Motor neuron (in vitro differentiated cells): ENCODE measurements around the gene OSBP2. TPM values are rescaled to one million over a fixed set of nuclear protein-coding genes. Genes with fewer than 3 reads are reported as not detected.

Experiments
- ATAC-seq, 8 experiments: fragments of 200-7000 bp; cut with Tn5 transposase; replicated peaks in 6 of 8; 2 replicates each; pipeline ENCODE4 v1.8.0; 2021; ENCODE audit warnings: mild to moderate bottlenecking in 8 of 8, moderate library complexity in 8 of 8
- H3K27ac ChIP-seq, 2 donors: fragments of 250-450 bp; sonication (Bioruptor Pico); 2 replicates each; pipeline ENCODE4 v1.9.0; 2021; ENCODE audit warnings: antibody characterized with exemption in 2 of 2, mild to moderate bottlenecking in 2 of 2, moderate library complexity in 1 of 2
- H3K4me1 ChIP-seq, 2 donors: fragments of 250-450 bp; sonication (Bioruptor Pico); replicated peaks in 1 of 2; 2 replicates each; pipeline ENCODE4 v1.6.1; 2021; ENCODE audit warnings: antibody characterized with exemption in 2 of 2, mild to moderate bottlenecking in 2 of 2, moderate library complexity in 1 of 2
- H3K4me3 ChIP-seq, 5 donors: fragments of 250-450 bp; sonication (Bioruptor Pico); 2 replicates each; pipeline ENCODE4 v1.9.0; 2021; ENCODE audit warnings: antibody characterized with exemption in 5 of 5, mild to moderate bottlenecking in 5 of 5, moderate library complexity in 4 of 5
- WGBS, 10 experiments: fragments of 450-650 bp; shearing (Covaris generic); methylation state at CpG; one replicate each; pipeline ENCODE4 v1.0.0; 2022; 5-methylcytosine and 5-hydroxymethylcytosine counted together
- in situ Hi-C, 9 experiments: fragments of 400-800 bp; cut with MboI; loops; one replicate each; pipeline ENCODE4 v1.15.0; 2021; ENCODE audit warnings: low sequenced_read_pairs in 9 of 9, low pct_unique_long_range_greater_than_20kb in 2 of 9; ENCODE audit not compliant: unreplicated experiment in 9 of 9
- total RNA-seq, 8 experiments: library from RNA; unstranded; fragments of 300-600 nt; gene quantifications; 2 replicates each; pipeline versions ENCODE4 v1.2.3 to v1.2.4, GENCODE V29; 2022

The OSBP2 gene
- total RNA-seq, 8 experiments from 2014 or later, result 0.63 to 16.6 (median 5.4) TPM

DNA sequence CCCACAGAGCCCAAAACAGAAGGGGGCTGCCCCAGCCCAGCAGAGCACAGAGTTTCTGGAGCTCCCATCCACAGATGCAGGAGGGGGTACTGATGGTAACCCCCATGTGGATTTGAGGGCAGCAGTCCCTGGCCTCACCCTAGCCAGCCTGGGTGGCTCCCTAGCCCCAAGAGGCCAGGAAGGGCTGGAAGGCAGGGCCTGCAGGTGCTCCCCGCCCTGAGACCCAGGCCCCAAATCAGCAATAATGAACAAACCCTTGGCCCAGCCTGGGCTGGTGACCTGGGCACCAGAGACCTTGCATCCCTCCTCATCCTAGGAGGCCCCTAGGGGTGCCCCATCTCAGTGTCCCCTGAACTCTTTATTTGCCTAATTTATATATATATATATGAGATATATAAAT, 212.3 kb downstream of the OSBP2 start:
- no peak for ATAC-seq
- in situ Hi-C loops, result loop anchor here in 2 of 9 experiments (25.0 kb wide), 2 partner anchors 145 to 245 kb away; partner anchors contain the start of gene DUSP18 (in 1 of the 2)
- 60% methylated on average over 1 of the region's 1 CpG; no CpG with 5 or more reads in 9 of the 10 experiments for WGBS, 10 experiments
- Histone ChIP-seq H3K27ac (no peak overlapping the region), H3K4me3 (no peak overlapping the region), H3K4me1 (no peaks in the 10 kb centered on the region)

DNA sequence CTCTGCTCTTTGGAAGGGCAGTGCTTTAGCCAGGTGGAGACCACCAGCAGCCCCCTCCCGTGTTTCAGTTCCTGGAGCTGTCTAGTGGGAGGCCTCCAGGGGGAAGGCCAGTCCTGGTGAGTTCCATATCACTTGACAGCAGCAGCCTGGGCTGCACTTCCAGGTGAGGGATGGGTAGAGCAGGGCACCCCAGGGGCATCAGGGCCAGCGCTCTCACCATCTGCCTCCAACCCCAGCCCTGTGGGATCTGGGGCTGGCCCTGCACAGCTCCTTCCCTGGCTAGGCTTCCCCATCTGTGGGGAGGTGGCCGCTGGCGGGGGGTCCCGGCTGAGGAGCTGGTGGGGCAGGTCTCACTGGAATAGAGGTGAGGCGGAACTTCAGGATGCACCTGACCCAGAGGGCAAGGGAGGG, 213.4 kb downstream of the OSBP2 start:
- Histone ChIP-seq H3K27ac (no peak overlapping the region), H3K4me1 (no peaks in the 10 kb centered on the region), H3K4me3 (no peak overlapping the region)
- ATAC-seq, result no peak
- WGBS, 10 experiments, result 80 to 100% methylated on average over 1 of the region's 6 CpGs; no CpG with 5 or more reads in 8 of the 10 experiments
- in situ Hi-C loops, result loop anchor here in 2 of 9 experiments (25.0 kb wide), 2 partner anchors 146 to 246 kb away; partner anchors contain the start of gene DUSP18 (in 1 of the 2)

DNA sequence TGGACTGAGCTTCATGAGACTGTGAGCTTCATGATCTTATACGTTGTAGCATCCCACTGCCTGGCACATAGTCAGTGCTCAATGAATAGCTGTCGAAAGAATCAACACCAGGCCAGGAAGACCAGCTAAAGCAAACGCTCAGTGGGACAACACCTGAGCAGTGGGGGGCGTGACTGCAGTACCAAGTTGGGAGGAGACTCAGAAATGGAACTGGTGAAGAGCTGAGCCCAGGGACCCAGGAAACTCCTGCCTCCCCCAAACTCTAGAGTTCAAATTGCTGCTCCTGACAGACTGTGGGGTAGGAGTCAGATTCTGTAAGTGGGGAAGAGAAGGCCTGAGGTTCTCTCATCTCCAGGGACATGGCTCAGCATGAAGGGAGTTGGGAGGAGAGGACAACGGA, 214.6 kb downstream of the OSBP2 start:
- Histone ChIP-seq H3K4me1 (no peaks in the 10 kb centered on the region), H3K4me3 (no peak overlapping the region), H3K27ac (no peak overlapping the region)
- 20 to 100% (median 86%) methylated on average over 1 to 5 of the region's 5 CpGs; no CpG with 5 or more reads in 2 of the 10 experiments for WGBS, 10 experiments
- in situ Hi-C loops, result loop anchor here in 2 of 9 experiments (25.0 kb wide), 2 partner anchors 147 to 247 kb away; partner anchors contain the start of gene DUSP18 (in 1 of the 2)
- ATAC-seq, result no peak

DNA sequence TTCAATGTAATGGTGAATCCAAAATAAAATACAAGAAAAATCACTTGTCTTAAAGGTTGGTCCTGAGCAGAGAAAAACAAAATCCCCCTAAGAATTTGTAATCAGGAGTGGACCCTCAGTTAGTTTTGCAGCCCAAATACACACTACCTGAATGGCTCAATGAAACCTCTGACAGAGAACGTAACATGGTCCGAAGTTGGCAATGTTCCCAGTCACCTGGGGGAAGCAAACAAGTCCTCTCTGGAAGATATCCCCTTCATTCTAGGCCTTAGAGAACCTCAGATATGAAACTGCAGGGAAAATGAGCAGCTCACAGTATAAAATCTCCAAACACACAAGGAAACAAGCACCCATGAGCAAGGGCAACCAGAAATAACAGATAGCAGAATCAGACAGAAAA, 215.7 kb downstream of the OSBP2 start:
- 78 to 100% (median 96%) methylated on average over 1 to 2 of the region's 2 CpGs; no CpG with 5 or more reads in 4 of the 10 experiments for whole genome bisulfite sequencing, 10 experiments
- H3K4me1 ChIP-seq, result no peaks in the 10 kb centered on the region
- H3K27ac ChIP-seq, result no peak overlapping the region
- no peak overlapping the region for H3K4me3 ChIP-seq
- in situ Hi-C loops, result loop anchor here in 5 of 9 experiments (10.0 to 25.0 kb wide), 4 partner anchors 136 to 248 kb away; partner anchors contain the start of gene DUSP18 (in 1 of the 5)
- ATAC-seq, result no peak

DNA sequence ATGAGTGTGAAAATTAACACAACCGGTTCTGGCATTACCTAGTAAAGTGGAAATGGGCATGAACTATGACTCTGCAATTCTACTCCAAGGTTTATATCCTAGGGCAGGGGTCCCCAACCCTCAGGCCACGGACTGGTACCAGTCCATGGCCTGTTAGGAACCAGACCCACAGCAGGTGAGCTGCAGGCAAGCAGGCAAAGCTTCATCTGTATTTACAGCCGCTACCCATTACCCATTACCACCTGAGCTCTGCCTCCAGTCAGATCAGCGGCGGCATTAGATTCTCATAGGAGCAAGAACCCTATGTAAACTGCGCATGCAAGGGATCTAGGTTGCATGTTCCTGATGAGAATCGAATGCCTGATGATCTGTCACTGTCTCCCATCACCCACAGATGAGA, 224.1 kb downstream of the OSBP2 start:
- 40 to 100% (median 78%) methylated on average over 1 to 7 of the region's 7 CpGs; no CpG with 5 or more reads in 1 of the 10 experiments for WGBS, 10 experiments
- Histone ChIP-seq H3K4me1 (no peaks in the 10 kb centered on the region), H3K4me3 (no peak overlapping the region), H3K27ac (no peak overlapping the region)
- no peak for ATAC-seq
- in situ Hi-C loops, result loop anchor here in 5 of 9 experiments (10.0 to 25.0 kb wide), 4 partner anchors 144 to 256 kb away; partner anchors contain the start of gene DUSP18 (in 1 of the 5)

DNA sequence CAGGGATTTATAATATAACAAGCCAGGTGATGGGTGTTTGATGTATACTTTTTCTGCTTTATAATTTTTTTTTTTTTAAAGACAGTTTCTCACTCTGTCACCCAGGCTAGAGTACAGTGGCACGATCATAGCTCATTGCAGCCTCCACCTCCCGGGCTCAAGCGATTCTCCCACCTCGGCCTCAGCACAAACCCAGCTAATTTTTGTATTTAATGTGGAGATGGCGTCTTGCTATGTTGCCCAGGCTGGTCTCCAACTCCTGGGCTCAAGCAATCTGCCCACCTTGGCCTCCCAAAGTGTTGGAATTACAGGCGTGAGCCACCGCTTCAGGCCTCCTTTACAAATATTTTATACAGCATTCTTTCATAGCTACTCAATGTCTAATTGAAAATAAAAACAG, 225.3 kb downstream of the OSBP2 start:
- WGBS, 10 experiments, result 0 to 100% (median 41%) methylated on average over 1 to 5 of the region's 7 CpGs; no CpG with 5 or more reads in 2 of the 10 experiments
- no peak for ATAC-seq
- Histone ChIP-seq H3K27ac (no peak overlapping the region), H3K4me3 (no peak overlapping the region), H3K4me1 (no peaks in the 10 kb centered on the region)
- in situ Hi-C loops, result loop anchor here in 5 of 9 experiments (10.0 to 25.0 kb wide), 4 partner anchors 145 to 258 kb away; partner anchors contain the start of gene DUSP18 (in 1 of the 5)

DNA sequence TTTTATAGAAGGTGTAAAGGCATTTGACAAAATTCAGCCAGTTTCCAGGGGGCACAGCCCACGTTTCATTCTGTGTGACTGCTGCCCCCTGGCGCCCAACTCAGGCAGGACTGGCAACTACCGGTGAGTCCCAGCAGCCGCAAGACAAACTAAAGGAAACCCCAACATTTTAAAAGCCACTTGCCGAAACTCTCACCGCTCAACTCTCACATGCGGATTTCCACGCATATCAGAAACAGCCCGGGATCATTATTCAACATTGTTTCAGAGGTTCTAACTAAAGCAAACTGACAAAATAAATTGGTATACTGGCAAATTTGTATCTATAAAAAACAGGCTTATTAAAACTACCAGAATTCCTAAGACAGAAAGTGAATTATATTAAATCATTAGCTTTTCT, 225.7 kb downstream of the OSBP2 start:
- Histone ChIP-seq H3K4me1 (no peaks in the 10 kb centered on the region), H3K4me3 (no peak overlapping the region), H3K27ac (no peak overlapping the region)
- in situ Hi-C loops, result loop anchor here in 2 of 9 experiments (10.0 to 25.0 kb wide), 3 partner anchors 156 to 258 kb away; partner anchors contain the start of gene DUSP18 (in 1 of the 2)
- 0 to 4% (median 0%) methylated on average over 3 to 9 of the region's 9 CpGs for WGBS, 10 experiments
- peak; percentile 51 to 82 (median 64) for ATAC-seq

DNA sequence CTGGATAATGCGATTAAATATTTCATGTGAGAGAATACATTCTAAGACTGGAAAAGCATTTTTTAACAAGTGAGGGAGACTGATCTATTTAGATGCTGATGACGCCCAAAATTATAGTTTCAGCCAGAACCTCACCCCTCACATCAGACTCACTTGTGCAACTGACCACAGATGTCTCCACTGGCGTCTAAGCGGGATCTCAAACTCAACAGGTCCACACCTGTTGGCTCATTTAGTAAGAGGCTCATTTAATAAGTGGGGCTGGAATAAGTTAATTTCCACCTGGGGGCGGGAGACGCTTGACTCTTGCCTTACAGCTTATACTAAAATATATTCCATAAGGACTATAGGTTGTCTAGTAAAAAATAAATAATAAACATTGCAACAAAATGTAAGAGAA, 226.4 kb downstream of the OSBP2 start:
- WGBS, 10 experiments, result 3 to 100% (median 84%) methylated on average over 1 to 6 of the region's 6 CpGs
- in situ Hi-C loops, result loop anchor here in 2 of 9 experiments (10.0 to 25.0 kb wide), 3 partner anchors 156 to 259 kb away; partner anchors contain the start of gene DUSP18 (in 1 of the 2)
- peak in 2 of 8 experiments; percentile 9 to 11 for ATAC-seq
- no peaks in the 10 kb centered on the region for H3K4me1 ChIP-seq
- H3K4me3 ChIP-seq, result no peak overlapping the region
- no peak overlapping the region for H3K27ac ChIP-seq

DNA sequence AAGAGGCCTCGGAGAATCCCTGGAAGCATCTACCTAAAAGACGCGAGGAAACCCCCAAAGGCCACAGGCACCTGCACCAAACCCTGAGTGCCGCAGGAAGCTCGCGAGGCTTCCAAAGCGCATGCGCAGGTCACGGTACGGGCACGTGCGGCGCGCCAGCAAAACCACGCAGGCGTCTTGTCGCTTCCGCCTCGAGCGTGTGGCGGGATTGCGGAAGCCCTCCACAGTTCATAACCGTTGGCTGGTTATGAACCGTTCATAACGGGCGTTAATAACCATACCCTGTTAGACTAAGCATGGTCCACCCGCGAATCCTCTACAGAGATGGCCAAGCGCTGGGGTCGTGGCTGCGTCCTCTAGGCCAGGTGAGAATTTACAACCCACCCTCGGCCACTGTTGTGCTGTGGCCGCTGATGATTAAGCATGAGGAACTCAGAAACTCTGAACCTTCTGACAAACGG, 227.5 kb downstream of the OSBP2 start:
- peak in 3 of 8 experiments; percentile 49 to 73 (median 57) for ATAC-seq
- 8 to 100% (median 93%) methylated on average over 1 to 22 of the region's 34 CpGs; no CpG with 5 or more reads in 2 of the 10 experiments for WGBS, 10 experiments
- no peak overlapping the region for H3K27ac ChIP-seq

DNA sequence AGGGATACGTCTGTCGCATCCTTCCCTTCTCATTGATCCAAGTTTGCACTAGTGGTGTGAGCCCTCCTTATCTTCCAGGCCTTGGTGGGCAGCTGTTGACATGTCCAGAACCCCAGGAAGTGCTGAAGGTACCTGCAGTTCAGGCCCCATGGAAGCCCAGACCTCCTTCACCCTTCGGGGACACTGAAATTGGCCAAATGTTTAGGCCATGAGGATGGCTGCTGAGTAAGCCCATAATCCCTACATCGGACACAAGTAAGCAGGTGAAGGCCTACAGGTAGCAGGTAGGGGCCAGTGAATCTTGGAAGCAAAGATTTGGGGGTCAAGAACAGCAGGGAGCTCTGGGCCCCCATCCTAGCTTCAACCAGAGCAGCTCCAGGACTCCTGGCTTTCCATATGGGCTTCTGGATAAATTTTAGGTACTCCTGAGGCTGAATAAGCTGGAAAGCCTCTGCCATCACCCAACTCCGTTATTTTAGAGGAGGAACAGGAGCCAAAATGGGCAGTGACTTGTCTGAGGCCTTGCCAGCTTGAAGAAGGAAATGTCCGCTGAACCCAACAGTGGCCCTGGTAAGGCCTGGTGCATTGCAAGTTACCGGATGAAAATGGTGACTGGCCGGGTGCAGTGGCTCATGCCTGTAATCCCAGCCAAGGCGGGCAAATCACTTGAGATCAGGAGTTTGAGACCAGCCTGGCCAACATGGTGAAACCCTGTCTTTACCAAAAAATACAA, 228.7 kb downstream of the OSBP2 start:
- in situ Hi-C loops, result loop anchor here in 2 of 9 experiments (10.0 to 25.0 kb wide), 3 partner anchors 159 to 261 kb away; partner anchors contain the start of gene DUSP18 (in 1 of the 2)
- Histone ChIP-seq H3K4me1 (no peaks in the 10 kb centered on the region), H3K4me3 (no peak overlapping the region), H3K27ac (no peak overlapping the region)
- no peak for ATAC-seq
- WGBS, 10 experiments, result 91 to 100% (median 100%) methylated on average over 1 to 7 of the region's 9 CpGs; no CpG with 5 or more reads in 3 of the 10 experiments

More for the DNA sequence above, 227.5 kb downstream of the OSBP2 start:
- H3K4me1 ChIP-seq, result no peaks in the 10 kb centered on the region
- H3K4me3 ChIP-seq, result no peak overlapping the region
- in situ Hi-C loops, result loop anchor here in 2 of 9 experiments (10.0 to 25.0 kb wide), 3 partner anchors 157 to 260 kb away; partner anchors contain the start of gene DUSP18 (in 1 of the 2)

DNA sequence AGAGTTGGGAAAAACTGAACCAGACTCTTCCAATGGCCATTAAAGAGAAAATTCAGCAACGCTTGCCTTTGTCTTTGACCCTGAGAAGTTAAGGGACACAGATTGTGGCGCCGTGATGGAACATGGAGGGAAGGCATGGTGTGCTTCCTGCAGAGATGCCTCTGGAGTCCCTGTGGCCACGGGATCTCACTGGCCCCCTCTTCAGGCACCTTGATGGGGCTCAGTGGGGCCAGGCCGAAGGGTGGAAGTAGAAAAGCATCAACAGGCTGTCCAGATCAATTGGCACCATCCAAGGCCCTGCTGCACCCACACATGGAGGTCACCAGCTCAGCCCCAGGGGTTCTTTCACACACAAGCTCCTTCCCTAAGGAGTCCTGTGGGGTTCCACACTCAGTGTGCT, 231.0 kb downstream of the OSBP2 start:
- peak in 2 of 8 experiments; percentile 14 to 35 for ATAC-seq
- no peak overlapping the region for H3K4me3 ChIP-seq
- no peaks in the 10 kb centered on the region for H3K4me1 ChIP-seq
- no peak overlapping the region for H3K27ac ChIP-seq
- 80 to 100% (median 83%) methylated on average over 1 to 3 of the region's 5 CpGs; no CpG with 5 or more reads in 6 of the 10 experiments for WGBS, 10 experiments
- in situ Hi-C loops, result loop anchor here in 1 of 9 experiments (10.0 kb wide), 1 partner anchor 161 kb away; no protein-coding TSS in a partner anchor

DNA sequence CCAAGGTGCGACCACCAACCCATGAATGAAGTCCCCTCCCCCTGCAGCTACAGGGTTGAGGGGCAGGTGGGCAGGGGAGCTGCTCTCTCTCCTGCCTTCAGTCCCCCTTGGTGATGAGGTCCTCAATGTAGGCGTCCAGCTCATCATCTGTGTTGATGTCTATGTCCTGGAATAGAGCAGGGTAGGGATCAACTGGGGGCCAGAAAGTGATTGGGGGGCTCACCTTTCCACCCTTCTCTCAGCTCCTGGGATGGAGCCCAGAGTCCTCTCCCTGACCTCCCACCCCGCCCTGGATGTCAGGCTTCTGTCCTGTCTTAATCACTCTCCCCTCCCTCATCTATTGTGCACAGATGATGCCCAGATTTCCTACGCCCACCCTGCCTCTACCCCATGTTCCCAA, 232.0 kb downstream of the OSBP2 start:
- 90 to 100% (median 100%) methylated on average over 1 to 2 of the region's 4 CpGs; no CpG with 5 or more reads in 3 of the 10 experiments for WGBS, 10 experiments
- peak in 1 of 8 experiments; percentile 10 for ATAC-seq
- in situ Hi-C loops, result loop anchor here in 1 of 9 experiments (10.0 kb wide), 1 partner anchor 162 kb away; no protein-coding TSS in a partner anchor
- H3K27ac ChIP-seq, result no peak overlapping the region
- H3K4me3 ChIP-seq, result no peak overlapping the region
- H3K4me1 ChIP-seq, result no peaks in the 10 kb centered on the region
